ENCODE data around the gene IPO9.
A peak's percentile ranks its signal among the peaks of the same experiment; 100 is the strongest.

The IPO9 gene

GRCh38 chr1:201828820-201829774 lies at the start of gene IPO9:
Gene IPO9, plus strand, starts transcription at chr1:201829157. Its CDS starts 53 bp downstream, at chr1:201829210.
- peak; percentile 97 for DNase-seq (ENCODE audit: low read depth)

GRCh38 chr1:201779351-201779880 lies 49.5 kb upstream of the IPO9 start:
- no peak for DNase-seq (ENCODE audit: low read depth)

- no peak for DNase-seq (ENCODE audit: low read depth)
Measured at GRCh38 chr1:201780952-201781351, 48.0 kb upstream of the IPO9 start.

- no peak for DNase-seq (ENCODE audit: low read depth)
Measured at GRCh38 chr1:201781437-201781836, 47.5 kb upstream of the IPO9 start.

- DNase-seq (ENCODE audit: low read depth), result no peak
Measured at GRCh38 chr1:201782353-201782752, 46.6 kb upstream of the IPO9 start.

- DNase-seq (ENCODE audit: low read depth), result no peak
Measured at GRCh38 chr1:201783058-201783457, 45.9 kb upstream of the IPO9 start.

- no peak for DNase-seq (ENCODE audit: low read depth)
Measured at GRCh38 chr1:201783572-201783971, 45.4 kb upstream of the IPO9 start.

- no peak for DNase-seq (ENCODE audit: low read depth)
Measured at GRCh38 chr1:201785291-201785690, 43.7 kb upstream of the IPO9 start.

- no peak for DNase-seq (ENCODE audit: low read depth)
Measured at GRCh38 chr1:201786824-201787223, 42.1 kb upstream of the IPO9 start.

GRCh38 chr1:201788296-201788695 lies 40.7 kb upstream of the IPO9 start:
- DNase-seq (ENCODE audit: low read depth), result no peak

- no peak for DNase-seq (ENCODE audit: low read depth)
Measured at GRCh38 chr1:201789245-201789644, 39.7 kb upstream of the IPO9 start.

GRCh38 chr1:201790261-201790660 lies 38.7 kb upstream of the IPO9 start:
- DNase-seq (ENCODE audit: low read depth), result no peak

- no peak for DNase-seq (ENCODE audit: low read depth)
Measured at GRCh38 chr1:201791051-201791778, 37.7 kb upstream of the IPO9 start.

GRCh38 chr1:201791779-201792173 lies 37.2 kb upstream of the IPO9 start:
- DNase-seq (ENCODE audit: low read depth), result no peak

- peak; percentile 3 for DNase-seq (ENCODE audit: low read depth)
Measured at GRCh38 chr1:201792534-201793305, 36.2 kb upstream of the IPO9 start.

GRCh38 chr1:201793306-201793925 lies 35.5 kb upstream of the IPO9 start:
- DNase-seq (ENCODE audit: low read depth), result no peak

- DNase-seq (ENCODE audit: low read depth), result no peak
Measured at GRCh38 chr1:201795066-201795465, 33.9 kb upstream of the IPO9 start.

- no peak for DNase-seq (ENCODE audit: low read depth)
Measured at GRCh38 chr1:201800246-201800645, 28.7 kb upstream of the IPO9 start.

- DNase-seq (ENCODE audit: low read depth), result no peak
Measured at GRCh38 chr1:201806801-201807200, 22.2 kb upstream of the IPO9 start.

- no peak for DNase-seq (ENCODE audit: low read depth)
Measured at GRCh38 chr1:201807958-201808632, 20.9 kb upstream of the IPO9 start.

GRCh38 chr1:201808633-201808990 lies 20.3 kb upstream of the IPO9 start:
- DNase-seq (ENCODE audit: low read depth), result no peak
